Hippocampal formation (tissue), 2 donors: ENCODE data around the gene CD84.
"Not testable (repeated sequence)": the region's sequence is repeated elsewhere in the genome, so short reads cannot be mapped to it uniquely, and the experiment has no call there.

Experiments used
- DNase-seq, 2 donors: peaks; one replicate each; lab custom pipeline; 2025; lab: John Stamatoyannopoulos, UW

The CD84 gene

GRCh38 chr1:160517519-160517918 is 61.8 kb downstream of the CD84 start:
- not testable (repeated sequence) for DNase-seq

GRCh38 chr1:160515908-160516307 is 63.4 kb downstream of the CD84 start:
- not testable (repeated sequence) for DNase-seq

- no peak for DNase-seq
Observed at GRCh38 chr1:160504651-160505050, 74.6 kb downstream of the CD84 start.

- DNase-seq: no peak
Observed at GRCh38 chr1:160503087-160503486, 76.2 kb downstream of the CD84 start.

GRCh38 chr1:160500321-160500990 is 78.8 kb downstream of the CD84 start:
- no peak for DNase-seq

GRCh38 chr1:160499631-160500030 is 79.7 kb downstream of the CD84 start:
- no peak for DNase-seq

GRCh38 chr1:160498301-160499065 is 80.8 kb downstream of the CD84 start:
- DNase-seq: not testable (repeated sequence)

GRCh38 chr1:160496334-160496733 is 83.0 kb downstream of the CD84 start:
- no peak for DNase-seq

- DNase-seq: no peak
Observed at GRCh38 chr1:160494620-160495019, 84.7 kb downstream of the CD84 start.

- DNase-seq: no peak
Observed at GRCh38 chr1:160492617-160493016, 86.7 kb downstream of the CD84 start.

GRCh38 chr1:160491981-160492380 is 87.3 kb downstream of the CD84 start:
- no peak for DNase-seq
